Hematopoietic multipotent progenitor cell treated with erythropoietin and hydrocortisone succinate and interleukin-3 and kit ligand, for 4 days (in vitro differentiated cells): Measurements from ENCODE around the gene MRPS23.
A peak's percentile ranks its signal among the peaks of the same experiment; 100 is the strongest.

Experiments used
- DNase-seq: peaks from one replicate; pipeline ENCODE4 v3.0.0-alpha.2; 2015

Gene MRPS23

GRCh38 chr17:57849874-57850754 lies at the start of gene MRPS23:
MRPS23 (minus strand) TSS chr17:57850044; CDS start chr17:57850010, 34 bp downstream.
- peak; percentile 99 for DNase-seq

GRCh38 chr17:57899391-57899790 lies 49.5 kb upstream of the MRPS23 start:
- DNase-seq: no peak

GRCh38 chr17:57898487-57899311 lies 48.9 kb upstream of the MRPS23 start:
- DNase-seq: no peak

DNA sequence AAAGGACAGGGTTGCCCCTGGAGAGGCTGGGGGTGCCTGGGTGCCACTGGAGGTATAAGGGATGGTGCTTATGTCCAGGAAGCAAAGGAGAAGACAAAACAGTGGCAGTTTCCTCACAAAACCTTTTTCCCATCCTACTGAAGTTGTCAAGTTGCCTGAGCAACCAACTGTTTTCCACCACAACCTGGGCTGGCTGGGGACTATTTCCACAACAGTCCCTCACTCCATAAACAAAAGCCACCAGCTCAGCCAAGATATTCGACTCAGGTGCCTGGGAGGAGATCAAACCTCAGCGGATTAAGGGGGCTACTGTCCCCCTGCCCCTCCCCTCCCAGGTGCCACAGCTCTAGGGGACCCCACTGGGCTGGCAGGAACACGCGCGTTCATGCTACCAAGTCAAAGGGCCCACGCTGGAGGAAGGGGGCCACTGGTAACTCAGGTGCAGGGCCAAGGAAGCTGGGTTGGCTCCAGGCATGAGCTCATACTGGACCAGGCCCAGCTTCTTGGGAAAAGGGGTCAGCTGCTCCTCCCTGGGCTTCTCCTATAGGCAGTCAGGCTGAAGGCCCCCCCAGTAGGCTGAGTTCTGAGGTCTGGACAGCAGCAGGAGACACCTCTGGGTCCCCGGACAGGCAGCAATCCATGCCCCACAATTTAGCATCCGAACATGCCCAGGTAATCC lies 45.7 kb upstream of the MRPS23 start:
- no peak for DNase-seq

DNA sequence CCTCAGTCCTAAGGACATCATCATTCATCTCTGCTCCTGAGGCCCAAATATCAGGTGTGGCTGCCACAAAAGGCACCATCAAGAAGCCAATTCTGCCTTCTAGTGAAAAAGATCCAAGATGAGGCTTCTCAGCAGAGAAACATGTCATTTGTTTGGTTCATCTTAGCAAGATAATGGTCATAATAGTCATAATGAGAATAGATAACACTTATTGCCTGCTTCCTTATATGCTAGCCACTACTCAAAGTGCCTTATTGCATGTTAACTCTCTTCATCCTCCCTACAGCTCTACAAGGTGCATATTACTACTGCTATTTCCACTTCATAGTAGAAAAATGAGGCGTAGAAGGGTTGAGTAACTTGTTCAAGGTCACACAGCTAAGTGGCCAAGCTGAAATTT lies 45.0 kb upstream of the MRPS23 start:
- no peak for DNase-seq

GRCh38 chr17:57892820-57893595 lies 43.2 kb upstream of the MRPS23 start:
- DNase-seq: peak; percentile 94

- DNase-seq: peak; percentile 89
Measured at GRCh38 chr17:57892146-57892819, 42.4 kb upstream of the MRPS23 start.

DNA sequence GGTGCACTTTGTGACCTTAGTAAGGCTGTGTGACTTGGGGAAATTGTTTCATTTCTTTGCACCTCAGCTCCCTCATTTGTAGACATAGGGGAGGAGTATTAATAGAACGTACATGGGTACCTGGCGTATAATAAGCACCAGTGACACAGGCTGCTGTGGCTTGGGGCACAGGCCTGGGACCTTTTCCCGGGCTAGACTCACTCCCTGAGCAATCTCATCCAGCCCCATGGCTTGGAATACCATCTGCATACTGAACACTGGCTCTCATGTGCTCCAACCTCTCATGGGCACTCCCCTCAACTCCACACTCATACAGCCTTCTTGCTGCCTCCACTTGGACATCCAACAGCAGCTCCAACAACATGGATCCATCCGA lies 41.0 kb upstream of the MRPS23 start:
- DNase-seq: no peak

- peak; percentile 41 for DNase-seq
Measured at GRCh38 chr17:57889892-57890856, 40.3 kb upstream of the MRPS23 start.

DNA sequence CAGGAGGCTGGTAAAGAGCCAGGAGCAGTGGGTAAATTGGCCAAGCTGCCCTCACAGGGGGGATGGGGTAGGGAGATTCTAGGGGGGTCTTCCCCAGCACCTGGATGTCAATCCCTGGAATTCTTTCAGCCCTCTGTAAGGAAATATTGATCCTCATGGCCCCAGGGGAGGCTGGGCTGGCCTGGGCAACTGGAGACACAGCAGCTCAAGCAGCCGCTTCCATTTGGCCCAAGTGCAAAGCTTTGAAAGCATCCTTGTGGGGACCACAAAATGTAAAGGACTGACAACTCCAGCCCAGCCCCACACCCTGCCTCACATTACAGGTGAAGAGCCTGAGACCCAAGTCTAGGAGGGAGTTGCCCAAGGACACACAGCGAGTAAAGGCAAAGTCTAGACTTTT lies 39.4 kb upstream of the MRPS23 start:
- no peak for DNase-seq

DNA sequence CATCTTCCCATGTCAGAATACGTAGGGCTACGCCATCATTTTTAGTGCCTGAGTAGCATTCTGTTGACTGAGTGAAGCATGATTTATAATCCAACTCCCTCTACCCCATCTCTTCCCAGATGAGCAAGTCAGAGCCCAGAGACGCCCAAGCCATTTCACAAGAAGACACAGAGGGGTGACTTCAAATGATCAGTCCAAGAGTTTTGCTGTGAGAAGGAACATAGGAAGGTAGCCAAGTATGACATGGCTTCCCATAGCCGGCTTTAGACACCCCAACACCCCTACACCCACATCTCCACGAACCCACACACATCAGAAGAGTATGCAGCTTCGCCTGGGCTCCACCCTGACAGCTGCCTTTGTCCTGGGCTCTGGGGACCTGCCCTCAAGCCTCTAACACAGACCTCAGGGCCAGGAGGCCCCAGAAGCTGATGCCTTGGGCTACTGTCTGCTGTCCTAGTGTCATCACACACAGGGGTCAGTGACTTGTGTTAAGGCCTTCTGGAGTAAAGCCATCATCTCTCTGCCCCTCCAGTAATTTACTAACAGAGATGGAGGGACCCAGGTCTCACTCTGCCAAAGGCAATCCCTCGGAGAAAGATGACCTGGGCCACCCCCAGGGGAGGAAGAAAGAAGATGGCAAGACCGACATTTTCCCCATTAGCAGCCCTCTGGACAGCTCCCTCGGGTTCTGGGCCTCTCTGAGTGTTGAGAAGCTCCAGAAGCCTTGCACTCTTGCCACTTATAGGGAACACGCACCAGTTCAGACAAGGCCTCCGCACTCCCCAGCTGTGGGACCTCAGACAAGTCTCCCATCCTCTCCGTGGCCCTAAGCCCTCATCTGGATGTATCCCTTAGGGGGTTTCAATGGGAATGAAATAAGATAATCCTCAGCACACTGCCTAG lies 38.7 kb upstream of the MRPS23 start:
- DNase-seq: no peak

DNA sequence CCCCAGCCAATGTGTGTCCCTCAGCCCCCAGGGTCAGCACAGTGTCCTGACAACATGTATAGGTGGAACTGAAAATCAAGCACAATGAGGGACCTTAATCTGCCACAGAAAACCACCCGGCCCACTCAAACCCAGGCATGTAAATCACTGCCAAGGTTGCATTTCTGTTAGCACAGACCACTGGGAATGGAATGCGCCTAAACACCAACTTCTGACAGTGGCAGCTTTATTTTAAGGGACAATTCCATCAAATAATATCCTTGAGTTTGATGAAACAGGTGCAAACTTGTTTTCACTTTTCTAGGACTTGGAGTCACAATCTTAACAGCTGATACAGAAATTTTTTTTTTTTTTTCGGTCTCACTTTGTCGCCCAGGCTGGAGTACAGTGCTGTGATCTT lies 37.3 kb upstream of the MRPS23 start:
- DNase-seq: no peak

GRCh38 chr17:57886020-57886419 lies 36.2 kb upstream of the MRPS23 start:
- DNase-seq: no peak

- no peak for DNase-seq
Measured at GRCh38 chr17:57885148-57885915, 35.5 kb upstream of the MRPS23 start.

GRCh38 chr17:57881783-57882351 lies 32.0 kb upstream of the MRPS23 start:
- DNase-seq: no peak

DNA sequence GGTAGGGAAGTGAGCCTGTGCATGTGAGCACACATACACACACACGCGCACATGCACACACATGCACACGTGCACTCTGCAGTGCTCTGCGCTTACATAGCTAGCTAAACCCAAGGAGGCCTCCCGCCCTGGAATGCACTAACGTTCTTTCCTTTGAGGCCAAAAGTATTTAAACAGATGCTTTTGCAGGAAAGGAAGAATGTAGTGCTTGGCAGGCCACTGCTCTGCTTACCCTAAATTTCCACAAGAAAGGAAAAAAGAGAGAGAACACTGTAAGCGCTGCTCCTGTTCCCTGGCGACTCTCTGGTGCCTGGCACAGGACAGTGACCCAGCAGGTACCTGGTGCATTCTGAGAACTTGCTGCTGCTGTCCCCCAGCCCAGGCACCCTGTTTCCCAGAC lies 31.3 kb upstream of the MRPS23 start:
- no peak for DNase-seq

DNA sequence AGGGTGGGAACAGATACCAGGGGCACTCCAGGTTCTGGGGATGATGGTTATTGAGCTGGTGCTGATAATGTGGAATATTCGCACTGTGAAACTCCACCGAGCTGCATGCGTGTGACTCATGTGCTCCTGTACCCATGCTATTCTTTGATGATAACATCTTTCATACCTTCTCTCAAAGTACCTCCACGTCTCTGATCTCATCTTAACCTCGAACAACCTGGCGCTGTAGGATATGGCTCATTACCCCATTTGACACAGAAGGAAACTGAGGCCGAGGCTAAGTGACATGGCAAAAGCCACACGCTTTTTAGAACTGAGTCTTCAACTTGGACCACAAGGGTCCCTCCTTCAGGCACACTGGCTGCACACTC lies 30.2 kb upstream of the MRPS23 start:
- DNase-seq: no peak

DNA sequence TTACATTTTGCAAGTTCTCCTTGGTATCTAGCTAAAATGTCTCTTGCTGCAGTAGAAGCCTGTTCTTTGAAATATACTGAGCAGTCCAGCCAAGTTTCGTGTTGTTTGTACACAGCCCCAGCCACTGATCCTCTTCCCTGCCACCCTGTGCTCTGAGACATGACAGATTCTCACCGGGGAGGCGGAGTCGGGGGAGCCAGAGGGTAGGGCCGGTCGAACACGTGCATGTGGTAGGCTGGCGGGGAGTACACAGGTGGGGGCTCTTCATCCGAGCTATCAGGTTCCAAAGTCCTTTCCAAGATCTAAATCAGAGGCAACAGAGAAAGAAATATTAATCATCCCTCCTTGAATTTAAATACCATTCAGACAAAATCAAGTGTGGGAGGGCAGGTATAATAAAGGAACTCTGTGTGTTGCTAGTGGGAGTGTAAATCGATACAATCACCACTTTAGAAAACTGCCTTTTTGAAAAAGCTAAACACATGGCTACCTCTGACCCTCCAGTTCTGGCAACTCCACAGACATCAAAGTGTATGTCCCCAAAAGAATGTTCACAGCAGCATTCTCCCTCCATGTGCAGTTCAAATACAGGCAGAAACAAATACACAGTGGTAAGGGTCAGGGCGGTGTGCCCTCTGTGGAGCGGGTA lies 29.7 kb upstream of the MRPS23 start:
- DNase-seq: no peak
